ENCODE data around the gene CLEC17A.

CLEC17A gene

GRCh38 chr19:14648506-14648905, 65.6 kb downstream of the CLEC17A start:
- Histone ChIP-seq H3K27ac (replicated peaks) (no peak overlapping the region), H3K4me3 (replicated peaks; ENCODE audit: insufficient read depth, low read length) (no peak overlapping the region), H3K27me3 (ENCODE audit: insufficient read depth, poor library complexity, severe bottlenecking) (no peaks in the 10 kb centered on the region)
- TF ChIP-seq POLR2AphosphoS5 (IDR thresholded peaks at IDR 0.05; ENCODE audit: low read depth) (no peak), CTCF (IDR thresholded peaks at IDR 0.05; ENCODE audit: insufficient read depth, low read length) (no peak), GABPA (IDR thresholded peaks at IDR 0.05; ENCODE audit: low read depth) (no peak), SPI1 (IDR thresholded peaks at IDR 0.05; ENCODE audit: borderline replicate concordance, low read depth) (no peak), REST (IDR thresholded peaks at IDR 0.05; ENCODE audit: insufficient replicate concordance, low read depth) (no peak)
- DNase-seq (ENCODE audit: low read depth in 1 of 2, low spot score in 1 of 2), result no peak

- DNase-seq (ENCODE audit: low read depth in 1 of 2, low spot score in 1 of 2), result no peak
- TF ChIP-seq SPI1 (IDR thresholded peaks at IDR 0.05; ENCODE audit: borderline replicate concordance, low read depth) (no peak), REST (IDR thresholded peaks at IDR 0.05; ENCODE audit: insufficient replicate concordance, low read depth) (no peak), GABPA (IDR thresholded peaks at IDR 0.05; ENCODE audit: low read depth) (no peak), POLR2AphosphoS5 (IDR thresholded peaks at IDR 0.05; ENCODE audit: low read depth) (no peak), CTCF (IDR thresholded peaks at IDR 0.05; ENCODE audit: insufficient read depth, low read length) (no peak)
- Histone ChIP-seq H3K27ac (replicated peaks) (no peak overlapping the region), H3K4me3 (replicated peaks; ENCODE audit: insufficient read depth, low read length) (no peak overlapping the region), H3K27me3 (ENCODE audit: insufficient read depth, poor library complexity, severe bottlenecking) (no peaks in the 10 kb centered on the region)
Measured at GRCh38 chr19:14649020-14649419, 66.1 kb downstream of the CLEC17A start.

DNA sequence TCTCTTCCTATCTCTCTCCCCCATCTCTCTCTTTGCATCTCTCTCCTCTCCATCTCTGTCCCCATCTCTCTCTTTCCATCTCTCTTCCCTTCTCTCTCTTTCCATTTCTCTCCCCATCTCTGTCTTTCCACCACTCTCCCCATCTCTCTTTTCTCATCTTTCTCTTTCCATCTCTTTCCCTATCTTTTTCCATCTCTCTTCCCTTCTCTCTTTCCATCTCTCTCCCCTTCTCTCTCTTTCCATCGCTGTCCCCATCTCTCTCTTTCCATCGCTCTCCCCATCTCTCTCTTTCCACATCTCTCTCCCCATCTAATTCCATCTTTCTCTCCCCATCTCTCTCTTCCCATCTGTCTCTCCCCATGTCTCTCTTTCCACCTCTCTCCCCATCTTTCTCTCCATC, 67.3 kb downstream of the CLEC17A start:
- Histone ChIP-seq H3K4me3 (replicated peaks; ENCODE audit: insufficient read depth, low read length) (no peak overlapping the region), H3K27me3 (ENCODE audit: insufficient read depth, poor library complexity, severe bottlenecking) (no peaks in the 10 kb centered on the region), H3K27ac (replicated peaks) (no peak overlapping the region)
- no peak for TF ChIP-seq GABPA (IDR thresholded peaks at IDR 0.05; ENCODE audit: low read depth)
- TF ChIP-seq SPI1 (IDR thresholded peaks at IDR 0.05; ENCODE audit: borderline replicate concordance, low read depth), result no peak
- TF ChIP-seq CTCF (IDR thresholded peaks at IDR 0.05; ENCODE audit: insufficient read depth, low read length), result no peak
- TF ChIP-seq REST (IDR thresholded peaks at IDR 0.05; ENCODE audit: insufficient replicate concordance, low read depth), result no peak
- no peak for DNase-seq (ENCODE audit: low read depth in 1 of 2, low spot score in 1 of 2)

Measured in HL-60 (cell line).